OCI-LY3 (cell line): ENCODE measurements around the gene WDR31.

Experiments used
- H2AFZ ChIP-seq: fragments of 200-600, 300-600 bp; shearing (Covaris generic); 2 replicates; pipeline ENCODE4 v1.6.0; 2014; ENCODE audit warnings: antibody characterized with exemption, low read depth, low read length
- H3K27ac ChIP-seq: fragments of 200-600, 300-600 bp; sonication (generic); 2 replicates; pipeline ENCODE4 v1.5.1; 2014; ENCODE audit warnings: mild to moderate bottlenecking, low read length, moderate library complexity, mixed read lengths
- H3K27me3 ChIP-seq: fragments of 200-600, 300-600 bp; sonication (generic); 2 replicates; pipeline ENCODE4 v1.6.1; 2014; ENCODE audit warnings: low read depth, low read length, mixed read lengths
- H3K36me3 ChIP-seq: fragments of 200-600, 300-600 bp; sonication (generic); replicated peaks from 2 replicates; pipeline ENCODE3; 2014; ENCODE audit warnings: low read depth, low read length, mixed read lengths
- H3K4me1 ChIP-seq: fragments of 300-600, 200-600 bp; sonication (generic); 2 replicates; pipeline ENCODE4 v1.6.1; 2014; ENCODE audit warnings: low read length, mixed read lengths
- H3K4me2 ChIP-seq: fragments of 200-600, 300-600 bp; sonication (generic); 2 replicates; pipeline ENCODE4 v1.6.1; 2014; ENCODE audit warnings: low read length, mixed read lengths
- H3K4me3 ChIP-seq: fragments of 300-600, 200-600 bp; sonication (generic); 2 replicates; pipeline ENCODE4 v1.5.1; 2014; ENCODE audit warnings: antibody characterized with exemption, mild to moderate bottlenecking, low read length, moderate library complexity
- H3K79me2 ChIP-seq: fragments of 300-600, 200-600 bp; shearing (Covaris generic); 2 replicates; pipeline ENCODE4 v1.6.1; 2014; ENCODE audit warnings: mild to moderate bottlenecking, low read length, mixed read lengths
- H3K9ac ChIP-seq: fragments of 300-600, 200-600 bp; shearing (Covaris generic); 2 replicates; pipeline ENCODE4 v1.6.0; 2014; ENCODE audit warnings: mild to moderate bottlenecking, low read length, moderate library complexity
- H3K9me3 ChIP-seq: fragments of 200-600, 300-600 bp; shearing (Covaris generic); 2 replicates; pipeline ENCODE4 v1.6.1; 2014; ENCODE audit warnings: low read length, mixed read lengths; ENCODE audit not compliant: insufficient read depth
- H4K20me1 ChIP-seq: fragments of 200-600, 300-600 bp; sonication (generic); 2 replicates; pipeline ENCODE4 v1.6.1; 2016; ENCODE audit warnings: low read length, mixed read lengths; ENCODE audit not compliant: insufficient read depth
- EZH2phosphoT487 ChIP-seq: fragments of 200-600 bp; shearing (Covaris generic); IDR thresholded peaks from 2 replicates; pipeline ENCODE4 v1.6.1; 2018; ENCODE audit warnings: antibody characterized with exemption, mixed run types, low read depth
- TF ChIP-seq, protein P1 (sequence below): fragments of 200-600, 300-600 bp; sonication (generic); IDR thresholded peaks from 2 replicates; pipeline ENCODE4 v1.5.1; 2014; ENCODE audit warnings: antibody characterized with exemption, low read length, low read depth

Gene WDR31

DNA sequence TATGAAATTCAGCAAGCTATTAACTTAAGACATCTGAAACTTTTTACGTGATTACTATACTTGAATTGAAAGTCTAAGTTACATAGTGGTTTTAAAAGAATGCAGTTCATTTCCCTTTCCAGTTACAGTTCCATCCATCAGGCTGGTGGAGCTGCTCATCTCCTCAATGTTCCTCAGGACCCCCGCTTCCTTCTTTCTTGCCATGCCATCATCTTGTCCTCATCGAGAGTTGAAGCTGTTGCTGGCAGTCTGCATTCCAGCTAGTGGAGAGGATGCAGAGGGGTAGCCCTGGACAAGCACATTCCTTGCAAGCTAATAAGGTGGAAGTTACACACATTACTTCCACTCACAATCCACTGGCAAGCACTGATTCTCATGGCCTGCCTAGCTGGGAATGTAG, 28.1 kb downstream of the WDR31 start:
- H3K27me3 ChIP-seq, result peaks cover 7% of the 10 kb centered on the region; the same call in 1 of the 2 replicates
- TF ChIP-seq, protein P1, sequence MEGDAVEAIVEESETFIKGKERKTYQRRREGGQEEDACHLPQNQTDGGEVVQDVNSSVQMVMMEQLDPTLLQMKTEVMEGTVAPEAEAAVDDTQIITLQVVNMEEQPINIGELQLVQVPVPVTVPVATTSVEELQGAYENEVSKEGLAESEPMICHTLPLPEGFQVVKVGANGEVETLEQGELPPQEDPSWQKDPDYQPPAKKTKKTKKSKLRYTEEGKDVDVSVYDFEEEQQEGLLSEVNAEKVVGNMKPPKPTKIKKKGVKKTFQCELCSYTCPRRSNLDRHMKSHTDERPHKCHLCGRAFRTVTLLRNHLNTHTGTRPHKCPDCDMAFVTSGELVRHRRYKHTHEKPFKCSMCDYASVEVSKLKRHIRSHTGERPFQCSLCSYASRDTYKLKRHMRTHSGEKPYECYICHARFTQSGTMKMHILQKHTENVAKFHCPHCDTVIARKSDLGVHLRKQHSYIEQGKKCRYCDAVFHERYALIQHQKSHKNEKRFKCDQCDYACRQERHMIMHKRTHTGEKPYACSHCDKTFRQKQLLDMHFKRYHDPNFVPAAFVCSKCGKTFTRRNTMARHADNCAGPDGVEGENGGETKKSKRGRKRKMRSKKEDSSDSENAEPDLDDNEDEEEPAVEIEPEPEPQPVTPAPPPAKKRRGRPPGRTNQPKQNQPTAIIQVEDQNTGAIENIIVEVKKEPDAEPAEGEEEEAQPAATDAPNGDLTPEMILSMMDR, result no peak
- TF ChIP-seq EZH2phosphoT487, result no peak
- H3K9me3 ChIP-seq, result no peaks in the 10 kb centered on the region
- H2AFZ ChIP-seq, result no peak overlapping the region
- no peak overlapping the region for H3K4me3 ChIP-seq
- H3K79me2 ChIP-seq, result no peaks in the 10 kb centered on the region
- no peaks in the 10 kb centered on the region for H3K4me1 ChIP-seq
- no peaks in the 10 kb centered on the region for H3K36me3 ChIP-seq
- no peak overlapping the region for H3K4me2 ChIP-seq
- H4K20me1 ChIP-seq, result no peaks in the 10 kb centered on the region
- H3K27ac ChIP-seq, result no peak overlapping the region
- H3K9ac ChIP-seq, result no peak overlapping the region

DNA sequence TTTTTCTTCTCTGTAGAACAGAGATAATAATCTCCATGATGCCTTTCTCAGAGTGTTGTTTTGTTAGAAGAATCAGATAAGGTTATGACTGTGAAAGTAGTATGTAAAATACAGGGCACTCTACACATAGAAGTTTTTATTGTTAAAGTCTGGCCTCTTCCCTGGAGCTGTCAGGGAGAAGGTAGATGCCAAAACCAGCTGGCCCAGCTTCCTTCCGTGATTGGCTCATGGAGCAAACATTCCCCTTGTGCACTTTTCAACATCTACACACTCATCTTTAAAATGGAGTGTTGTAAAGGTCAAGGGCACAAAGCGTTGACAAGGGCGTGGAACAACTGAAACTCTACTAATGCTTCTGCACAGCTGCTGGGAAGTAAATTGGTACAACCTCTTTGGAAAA, 29.5 kb downstream of the WDR31 start:
- Histone ChIP-seq H3K9me3 (no peaks in the 10 kb centered on the region), H3K27me3 (peaks cover 7% of the 10 kb centered on the region; the same call in 1 of the 2 replicates), H3K4me1 (no peaks in the 10 kb centered on the region), H2AFZ (no peak overlapping the region), H3K4me3 (no peak overlapping the region), H4K20me1 (no peaks in the 10 kb centered on the region), H3K36me3 (no peaks in the 10 kb centered on the region), H3K27ac (no peak overlapping the region), H3K79me2 (no peaks in the 10 kb centered on the region), H3K9ac (no peak overlapping the region), H3K4me2 (no peak overlapping the region)
- TF ChIP-seq, protein P1, result no peak
- no peak for TF ChIP-seq EZH2phosphoT487

DNA sequence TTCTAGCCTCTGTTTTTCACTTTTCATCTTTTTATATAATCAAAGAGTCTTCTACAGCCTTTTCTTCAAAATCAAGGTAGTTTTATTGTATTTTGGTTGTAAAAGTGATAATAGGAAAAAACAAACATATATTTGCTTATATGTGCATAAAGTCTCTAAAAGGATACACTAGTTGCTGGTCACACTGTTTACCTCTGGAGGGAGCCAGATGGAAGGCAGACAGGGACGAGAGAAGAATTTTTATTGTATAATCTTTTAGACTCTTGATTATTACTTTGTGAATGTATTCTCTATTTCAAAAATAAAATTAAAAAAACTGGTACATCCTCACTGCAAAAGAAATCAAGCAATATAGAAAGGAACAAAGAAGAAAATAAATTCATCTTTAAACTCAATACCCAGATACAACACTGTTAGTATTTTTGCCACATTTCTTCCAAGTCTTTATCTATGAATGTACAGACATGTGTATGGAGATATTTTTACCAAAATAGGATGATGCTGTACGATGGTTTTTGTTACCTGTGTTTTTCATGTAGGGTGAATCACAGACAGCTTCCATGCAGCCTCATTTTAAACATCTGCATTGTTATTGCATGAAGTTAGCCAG, 30.8 kb downstream of the WDR31 start:
- Histone ChIP-seq H3K27me3 (no peaks in the 10 kb centered on the region; the same call in 1 of the 2 replicates), H3K4me1 (no peaks in the 10 kb centered on the region), H3K36me3 (no peaks in the 10 kb centered on the region), H3K9me3 (no peaks in the 10 kb centered on the region), H2AFZ (no peak overlapping the region), H4K20me1 (no peaks in the 10 kb centered on the region), H3K4me2 (no peak overlapping the region), H3K9ac (no peak overlapping the region), H3K27ac (no peak overlapping the region), H3K4me3 (no peak overlapping the region), H3K79me2 (no peaks in the 10 kb centered on the region)
- TF ChIP-seq EZH2phosphoT487, result no peak
- TF ChIP-seq, protein P1, result peak; percentile 84

GRCh38 chr9:113307396-113307975, 32.6 kb downstream of the WDR31 start:
- Histone ChIP-seq H2AFZ (no peak overlapping the region), H3K9ac (no peak overlapping the region), H3K4me1 (no peaks in the 10 kb centered on the region), H3K4me3 (no peak overlapping the region), H3K27me3 (no peaks in the 10 kb centered on the region; the same call in 1 of the 2 replicates), H3K79me2 (no peaks in the 10 kb centered on the region), H4K20me1 (no peaks in the 10 kb centered on the region), H3K27ac (no peak overlapping the region), H3K4me2 (no peak overlapping the region), H3K9me3 (no peaks in the 10 kb centered on the region), H3K36me3 (no peaks in the 10 kb centered on the region)
- TF ChIP-seq EZH2phosphoT487, result no peak
- TF ChIP-seq, protein P1, result no peak
